Neural cell (in vitro differentiated cells): ENCODE measurements around the gene ALS2. TPM values are rescaled to one million over a fixed set of nuclear protein-coding genes. Genes with fewer than 3 reads are reported as not detected.

ENCODE experiments used
- H2AFZ ChIP-seq: fragments of 200-600, 300-800 bp; sonication (generic), shearing (Covaris generic); 2 replicates; pipeline ENCODE4 v1.6.0; 2014; ENCODE audit warnings: low read depth, mild to moderate bottlenecking, antibody characterized with exemption, low read length, moderate library complexity
- H3F3A ChIP-seq: fragments of 200-600 bp; shearing (Covaris generic); 2 replicates; pipeline ENCODE4 v1.6.1; 2016; ENCODE audit warnings: mild to moderate bottlenecking, moderate library complexity, mixed read lengths, antibody characterized with exemption, low read length; ENCODE audit not compliant: insufficient read depth, poor library complexity, severe bottlenecking
- H3K27ac ChIP-seq: fragments of 200-600, 300-800 bp; sonication (generic), shearing (Covaris generic); 2 replicates; pipeline ENCODE4 v1.5.1; 2014; ENCODE audit warnings: mild to moderate bottlenecking, low read length, moderate library complexity
- H3K27me3 ChIP-seq: fragments of 300-800, 200-600 bp; sonication (generic), shearing (Covaris generic); 2 replicates; pipeline ENCODE4 v1.6.0; 2014; ENCODE audit warnings: mild to moderate bottlenecking, low read depth, low read length, moderate library complexity; ENCODE audit not compliant: insufficient read depth
- H3K36me3 ChIP-seq: fragments of 300-800, 200-600 bp; sonication (generic), shearing (Covaris generic); 2 replicates; pipeline ENCODE4 v1.5.1; 2014; ENCODE audit warnings: mild to moderate bottlenecking, antibody characterized with exemption, low read length, moderate library complexity; ENCODE audit not compliant: insufficient read depth
- H3K4me2 ChIP-seq: fragments of 300-800, 200-600 bp; sonication (generic), shearing (Covaris generic); 2 replicates; pipeline ENCODE4 v1.6.0; 2014; ENCODE audit warnings: mild to moderate bottlenecking, low read length
- H3K4me3 ChIP-seq: fragments of 300-800, 200-600 bp; sonication (generic), shearing (Covaris generic); 2 replicates; pipeline ENCODE4 v1.5.1; 2014; ENCODE audit warnings: mild to moderate bottlenecking, low read length, moderate library complexity
- H3K79me2 ChIP-seq: fragments of 200-600 bp; shearing (Covaris generic); replicated peaks from 2 replicates; pipeline ENCODE4 v1.6.0; 2014; ENCODE audit warnings: mild to moderate bottlenecking, low read length, moderate library complexity; ENCODE audit not compliant: insufficient read depth
- H3K9ac ChIP-seq: fragments of 300-800, 200-600 bp; sonication (generic), shearing (Covaris generic); 2 replicates; pipeline ENCODE4 v1.6.1; 2016; ENCODE audit warnings: mild to moderate bottlenecking, low read length, mixed read lengths
- H3K9me2 ChIP-seq: fragments of 200-600 bp; shearing (Covaris generic); 2 replicates; pipeline ENCODE4 v1.6.1; 2016; ENCODE audit warnings: mild to moderate bottlenecking, low read length, mixed read lengths; ENCODE audit not compliant: insufficient read depth
- H3K9me3 ChIP-seq: fragments of 200-600, 300-800 bp; sonication (generic), shearing (Covaris generic); 2 replicates; pipeline ENCODE4 v1.6.1; 2016; ENCODE audit warnings: mild to moderate bottlenecking, mixed run types, low read length, moderate library complexity, mixed read lengths
- H4K20me1 ChIP-seq: fragments of 200-600 bp; shearing (Covaris generic); 2 replicates; pipeline ENCODE4 v1.6.1; 2016; ENCODE audit warnings: mild to moderate bottlenecking, mixed run types; ENCODE audit not compliant: insufficient read depth
- EP300 ChIP-seq: fragments of 450-650 bp; conservative IDR thresholded peaks from 2 replicates; pipeline ENCODE4 v1.6.1; 2014; ENCODE audit warnings: antibody characterized with exemption, mild to moderate bottlenecking, moderate library complexity; ENCODE audit not compliant: poor library complexity, severe bottlenecking
- EZH2 ChIP-seq: fragments of 200-600, 300-800 bp; shearing (Covaris generic), sonication (generic); IDR thresholded peaks from 2 replicates; pipeline ENCODE4 v1.6.1; 2014; ENCODE audit warnings: antibody characterized with exemption, low read length, borderline replicate concordance, mild to moderate bottlenecking; ENCODE audit not compliant: insufficient read depth, poor library complexity, severe bottlenecking
- MXI1 ChIP-seq: fragments of 450-650 bp; conservative IDR thresholded peaks from 2 replicates; pipeline ENCODE4 v1.6.1; 2014; ENCODE audit warnings: antibody characterized with exemption, mild to moderate bottlenecking; ENCODE audit not compliant: poor library complexity, severe bottlenecking
- POLR2AphosphoS5 ChIP-seq: IDR thresholded peaks from 2 replicates; pipeline ENCODE4 v1.6.1; 2012
- RAD21 ChIP-seq: fragments of 450-650 bp; conservative IDR thresholded peaks from 2 replicates; pipeline ENCODE4 v1.6.1; 2014; ENCODE audit warnings: antibody characterized with exemption, mild to moderate bottlenecking, moderate library complexity
- SMC3 ChIP-seq: fragments of 450-650 bp; conservative IDR thresholded peaks from 2 replicates; pipeline ENCODE4 v1.6.1; 2014; ENCODE audit warnings: antibody characterized with exemption, mild to moderate bottlenecking, moderate library complexity; ENCODE audit not compliant: poor library complexity
- TAF1 ChIP-seq: IDR thresholded peaks from 2 replicates; pipeline ENCODE4 v1.6.1; 2012; ENCODE audit warnings: low read depth
- polyA plus RNA-seq: library from polyadenylated mRNA; depleted of rRNA; stranded (reverse); fragments of >200 nt; gene quantifications from 2 replicates; pipeline ENCODE4 v1.2.3, GENCODE V29; 2014
- TF ChIP-seq, protein P1 (sequence below): IDR thresholded peaks from 2 replicates; pipeline ENCODE4 v1.6.1; 2012; ENCODE audit warnings: borderline replicate concordance
- TF ChIP-seq, protein P2 (sequence below): fragments of 450-650 bp; IDR thresholded peaks from 2 replicates; pipeline ENCODE4 v1.5.1; 2014; ENCODE audit warnings: antibody characterized with exemption, mild to moderate bottlenecking, moderate library complexity; ENCODE audit not compliant: poor library complexity, severe bottlenecking

Gene ALS2
- polyA plus RNA-seq, 1 donor from 2014 or later: 26.3 TPM

DNA sequence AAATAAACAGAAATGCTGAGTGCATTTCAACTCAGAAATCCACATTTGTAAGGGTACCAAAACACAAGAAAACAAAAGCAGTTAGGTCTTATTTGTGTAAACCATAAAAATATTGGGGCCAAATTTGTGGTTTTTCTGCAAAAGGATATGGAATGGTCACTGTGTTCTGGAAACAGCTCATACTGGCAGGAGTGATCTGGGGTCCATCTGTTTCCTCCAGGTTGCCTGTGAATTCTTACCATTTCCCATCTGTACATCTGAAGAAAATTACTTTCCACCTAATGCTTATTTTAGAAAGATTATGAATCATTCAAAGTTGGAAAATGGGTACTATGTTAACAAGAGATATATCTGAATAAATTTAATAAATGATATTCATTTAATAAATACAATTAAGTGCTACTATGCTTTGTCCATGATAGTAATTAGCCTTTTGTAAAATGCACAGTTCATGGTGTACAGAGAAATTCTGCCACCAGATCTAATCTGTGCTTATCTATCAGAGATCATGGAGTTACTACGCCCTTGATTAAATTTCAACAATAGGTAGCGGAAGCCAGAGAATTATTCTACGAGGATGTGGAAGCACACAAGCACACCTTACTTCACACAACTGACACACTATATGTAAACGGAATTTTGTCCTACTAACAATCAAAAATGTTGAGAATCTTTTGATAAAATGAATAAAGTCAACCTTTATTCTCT is 10.9 kb downstream of the ALS2 start:
- TF ChIP-seq TAF1: no peak
- Histone ChIP-seq H3K9me3 (no peaks in the 10 kb centered on the region), H3K27ac (no peak overlapping the region), H3F3A (no peaks in the 10 kb centered on the region), H3K9ac (no peak overlapping the region), H3K79me2 (peaks cover 18% of the 10 kb centered on the region), H2AFZ (no peak overlapping the region), H3K27me3 (no peaks in the 10 kb centered on the region), H3K4me2 (no peak overlapping the region), H3K36me3 (no peaks in the 10 kb centered on the region), H3K9me2 (no peaks in the 10 kb centered on the region), H3K4me3 (no peak overlapping the region), H4K20me1 (no peaks in the 10 kb centered on the region)

DNA sequence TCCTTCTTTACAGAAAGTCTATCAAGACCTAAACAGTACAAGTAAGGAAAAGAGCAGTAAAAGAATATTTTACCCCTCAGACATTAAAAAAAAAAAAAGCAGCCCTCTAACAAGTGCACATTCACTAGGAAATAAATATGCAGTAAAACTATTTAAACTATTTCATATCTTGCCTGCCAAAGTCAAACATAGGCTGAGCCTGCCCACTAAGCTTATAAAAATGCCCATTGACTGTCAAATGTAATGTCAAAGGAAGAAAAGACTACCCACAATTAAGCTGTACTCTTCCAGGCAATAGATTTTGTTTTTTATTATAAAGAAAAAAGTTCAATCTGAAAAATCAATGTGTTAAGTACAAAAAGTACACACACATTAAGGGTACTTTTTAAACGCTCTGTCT is 11.8 kb downstream of the ALS2 start:
- Histone ChIP-seq H3K9me3 (no peaks in the 10 kb centered on the region), H3K27ac (no peak overlapping the region), H3K79me2 (peaks cover 9% of the 10 kb centered on the region), H3K27me3 (no peaks in the 10 kb centered on the region), H2AFZ (no peak overlapping the region), H3K9ac (no peak overlapping the region), H3K9me2 (no peaks in the 10 kb centered on the region), H3K4me2 (no peak overlapping the region), H3K36me3 (no peaks in the 10 kb centered on the region), H3K4me3 (no peak overlapping the region), H4K20me1 (no peaks in the 10 kb centered on the region), H3F3A (no peaks in the 10 kb centered on the region)
- TF ChIP-seq RAD21: no peak
- no peak for TF ChIP-seq POLR2AphosphoS5
- TF ChIP-seq MXI1: no peak
- no peak for TF ChIP-seq EZH2
- TF ChIP-seq, protein P1, sequence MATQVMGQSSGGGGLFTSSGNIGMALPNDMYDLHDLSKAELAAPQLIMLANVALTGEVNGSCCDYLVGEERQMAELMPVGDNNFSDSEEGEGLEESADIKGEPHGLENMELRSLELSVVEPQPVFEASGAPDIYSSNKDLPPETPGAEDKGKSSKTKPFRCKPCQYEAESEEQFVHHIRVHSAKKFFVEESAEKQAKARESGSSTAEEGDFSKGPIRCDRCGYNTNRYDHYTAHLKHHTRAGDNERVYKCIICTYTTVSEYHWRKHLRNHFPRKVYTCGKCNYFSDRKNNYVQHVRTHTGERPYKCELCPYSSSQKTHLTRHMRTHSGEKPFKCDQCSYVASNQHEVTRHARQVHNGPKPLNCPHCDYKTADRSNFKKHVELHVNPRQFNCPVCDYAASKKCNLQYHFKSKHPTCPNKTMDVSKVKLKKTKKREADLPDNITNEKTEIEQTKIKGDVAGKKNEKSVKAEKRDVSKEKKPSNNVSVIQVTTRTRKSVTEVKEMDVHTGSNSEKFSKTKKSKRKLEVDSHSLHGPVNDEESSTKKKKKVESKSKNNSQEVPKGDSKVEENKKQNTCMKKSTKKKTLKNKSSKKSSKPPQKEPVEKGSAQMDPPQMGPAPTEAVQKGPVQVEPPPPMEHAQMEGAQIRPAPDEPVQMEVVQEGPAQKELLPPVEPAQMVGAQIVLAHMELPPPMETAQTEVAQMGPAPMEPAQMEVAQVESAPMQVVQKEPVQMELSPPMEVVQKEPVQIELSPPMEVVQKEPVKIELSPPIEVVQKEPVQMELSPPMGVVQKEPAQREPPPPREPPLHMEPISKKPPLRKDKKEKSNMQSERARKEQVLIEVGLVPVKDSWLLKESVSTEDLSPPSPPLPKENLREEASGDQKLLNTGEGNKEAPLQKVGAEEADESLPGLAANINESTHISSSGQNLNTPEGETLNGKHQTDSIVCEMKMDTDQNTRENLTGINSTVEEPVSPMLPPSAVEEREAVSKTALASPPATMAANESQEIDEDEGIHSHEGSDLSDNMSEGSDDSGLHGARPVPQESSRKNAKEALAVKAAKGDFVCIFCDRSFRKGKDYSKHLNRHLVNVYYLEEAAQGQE: no peak
- TF ChIP-seq TAF1: no peak
- TF ChIP-seq, protein P2, sequence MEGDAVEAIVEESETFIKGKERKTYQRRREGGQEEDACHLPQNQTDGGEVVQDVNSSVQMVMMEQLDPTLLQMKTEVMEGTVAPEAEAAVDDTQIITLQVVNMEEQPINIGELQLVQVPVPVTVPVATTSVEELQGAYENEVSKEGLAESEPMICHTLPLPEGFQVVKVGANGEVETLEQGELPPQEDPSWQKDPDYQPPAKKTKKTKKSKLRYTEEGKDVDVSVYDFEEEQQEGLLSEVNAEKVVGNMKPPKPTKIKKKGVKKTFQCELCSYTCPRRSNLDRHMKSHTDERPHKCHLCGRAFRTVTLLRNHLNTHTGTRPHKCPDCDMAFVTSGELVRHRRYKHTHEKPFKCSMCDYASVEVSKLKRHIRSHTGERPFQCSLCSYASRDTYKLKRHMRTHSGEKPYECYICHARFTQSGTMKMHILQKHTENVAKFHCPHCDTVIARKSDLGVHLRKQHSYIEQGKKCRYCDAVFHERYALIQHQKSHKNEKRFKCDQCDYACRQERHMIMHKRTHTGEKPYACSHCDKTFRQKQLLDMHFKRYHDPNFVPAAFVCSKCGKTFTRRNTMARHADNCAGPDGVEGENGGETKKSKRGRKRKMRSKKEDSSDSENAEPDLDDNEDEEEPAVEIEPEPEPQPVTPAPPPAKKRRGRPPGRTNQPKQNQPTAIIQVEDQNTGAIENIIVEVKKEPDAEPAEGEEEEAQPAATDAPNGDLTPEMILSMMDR: no peak
- no peak for TF ChIP-seq EP300
- TF ChIP-seq SMC3: no peak
